Heart left ventricle (tissue), 13 donors: ENCODE results near the gene SMIM21.

ENCODE experiments used
- CTCF ChIP-seq, 12 donors: fragments of 200-600 bp; sonication (generic) in 4 of 12; IDR thresholded peaks; one replicate each; pipeline versions ENCODE4 v1.5.0 to v1.8.0; 2018 to 2022; ENCODE audit warnings: antibody characterized with exemption in 12 of 12, mild to moderate bottlenecking in 5 of 12
- POLR2A ChIP-seq, 2 donors: fragments of 450-650 bp; IDR thresholded peaks; one replicate each; pipeline ENCODE4 v1.6.1; 2017; ENCODE audit warnings: antibody characterized with exemption in 2 of 2, mild to moderate bottlenecking in 2 of 2, moderate library complexity in 2 of 2
- donor health status: ischemic (EF 13 %, LVEDD 7.1; RV severe dilation, severe dysfunction).
- donor health status: DM: no; HTN: yes; CAD: no.
- donor health status: DM: no; HTN: no; CAD: no.
- donor health status: ischemic (EF 25% LVEDD 6.9; RV normal size, moderate dysfunction).
- donor health status: ischemic (EF 25% LVEDD 5.7; RV mildly dilated, moderate dysfunction).
- donor health status: ischemic (EF 35%, LVEDD 5.7; RV mildly dilated, moderate dysfunction).
- donor health status: nonischemic (EF 11% LVEDD 7.7; RV severe dilation, severe dysfunction).
- donor health status: DM: yes; HTN: yes; CAD: no.
- donor health status: PGD.
- donor health status: ischemic (EF 29% LVEDD 5.4; RV normal size, mild dysfunction).
- donor health status: nonischemic (EF 23%, LVEDD 6.1; RV moderate dilation, normal function).

GRCh38 chr18:75462178-75462832 is 34.8 kb upstream of the SMIM21 start:
- no peak for TF ChIP-seq CTCF (IDR thresholded peaks at IDR 0.05)
- no peak for TF ChIP-seq POLR2A (IDR thresholded peaks at IDR 0.05)
